RWPE1 (cell line): Measurements from ENCODE around the gene PPP1R26.

Experiments used
- CTCF ChIA-PET: fragments of 350-600 bp; sonication (Branson Sonifier 250); formaldehyde crosslinking; extraction: SDS; loops from one replicate; lab custom pipeline; 2021; lab: Yijun Ruan, JAX
- POLR2A ChIA-PET: fragments of 400-600 bp; formaldehyde crosslinking; extraction: SDS; loops from one replicate; lab custom pipeline; 2020; ENCODE audit warnings: antibody characterized with exemption; ENCODE audit not compliant: low non-redundant PET; lab: Yijun Ruan, JAX
- DNase-seq: peaks from one replicate; pipeline ENCODE4 v3.0.0; 2012; ENCODE audit warnings: low spot score
- H3K27ac ChIP-seq: fragments of 450-650 bp; 2 replicates; pipeline ENCODE4 v1.5.1; 2017
- TF ChIP-seq, protein P1 (sequence below): fragments of 450-650 bp; conservative IDR thresholded peaks from 2 replicates; pipeline ENCODE4 v1.5.1; 2017; ENCODE audit warnings: low read depth, mild to moderate bottlenecking

PPP1R26 gene

DNA sequence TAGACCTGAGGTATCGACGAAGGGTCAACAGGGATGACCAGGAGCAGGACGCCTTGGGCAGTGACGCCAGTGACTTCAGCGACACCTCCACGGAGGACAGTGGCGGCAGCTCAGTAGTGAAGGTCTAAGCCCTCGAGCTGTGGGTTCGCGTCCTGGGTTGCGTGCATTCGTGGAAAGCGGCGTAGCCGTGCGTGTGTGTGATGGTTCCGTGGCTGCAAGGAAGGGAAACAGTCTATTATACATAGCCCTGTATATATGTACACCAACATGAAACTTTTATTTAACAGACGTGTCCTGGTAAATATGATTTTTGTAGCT, 8.4 kb downstream of the PPP1R26 start:
- no peak overlapping the region for H3K27ac ChIP-seq
- POLR2A ChIA-PET = no interaction called here
- no peak for DNase-seq
- TF ChIP-seq, protein P1, sequence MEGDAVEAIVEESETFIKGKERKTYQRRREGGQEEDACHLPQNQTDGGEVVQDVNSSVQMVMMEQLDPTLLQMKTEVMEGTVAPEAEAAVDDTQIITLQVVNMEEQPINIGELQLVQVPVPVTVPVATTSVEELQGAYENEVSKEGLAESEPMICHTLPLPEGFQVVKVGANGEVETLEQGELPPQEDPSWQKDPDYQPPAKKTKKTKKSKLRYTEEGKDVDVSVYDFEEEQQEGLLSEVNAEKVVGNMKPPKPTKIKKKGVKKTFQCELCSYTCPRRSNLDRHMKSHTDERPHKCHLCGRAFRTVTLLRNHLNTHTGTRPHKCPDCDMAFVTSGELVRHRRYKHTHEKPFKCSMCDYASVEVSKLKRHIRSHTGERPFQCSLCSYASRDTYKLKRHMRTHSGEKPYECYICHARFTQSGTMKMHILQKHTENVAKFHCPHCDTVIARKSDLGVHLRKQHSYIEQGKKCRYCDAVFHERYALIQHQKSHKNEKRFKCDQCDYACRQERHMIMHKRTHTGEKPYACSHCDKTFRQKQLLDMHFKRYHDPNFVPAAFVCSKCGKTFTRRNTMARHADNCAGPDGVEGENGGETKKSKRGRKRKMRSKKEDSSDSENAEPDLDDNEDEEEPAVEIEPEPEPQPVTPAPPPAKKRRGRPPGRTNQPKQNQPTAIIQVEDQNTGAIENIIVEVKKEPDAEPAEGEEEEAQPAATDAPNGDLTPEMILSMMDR = no peak
- CTCF ChIA-PET = interaction anchor here (2.0 kb wide), 1 partner anchor 17 kb away, joined by 6 read pairs; no protein-coding TSS in a partner anchor

DNA sequence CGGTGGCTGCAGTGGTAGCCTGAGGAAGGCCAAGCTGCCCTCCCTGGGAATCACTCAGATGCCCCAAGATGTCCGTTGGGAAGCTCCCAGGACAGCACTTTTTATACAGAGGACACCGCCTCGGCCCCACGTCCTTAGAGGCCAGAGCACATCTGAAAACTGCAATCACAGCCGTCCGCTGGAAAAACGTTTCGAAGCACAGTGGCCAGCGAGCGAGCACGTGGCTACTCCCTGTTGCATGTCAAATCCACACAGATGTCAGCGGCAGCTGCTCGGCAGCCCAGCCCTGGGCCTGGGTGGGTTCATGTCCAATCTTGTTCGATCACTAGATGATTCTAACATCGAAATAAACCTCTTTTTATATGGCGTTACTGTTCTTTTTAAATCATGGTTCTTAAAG, 8.9 kb downstream of the PPP1R26 start:
- ChIA-PET CTCF (interaction anchor here (2.0 kb wide), 1 partner anchor 16 kb away, joined by 6 read pairs; no protein-coding TSS in a partner anchor), POLR2A (no interaction called here)
- no peak for DNase-seq
- TF ChIP-seq, protein P1 = no peak
- H3K27ac ChIP-seq = no peak overlapping the region; the same call in 1 of the 2 replicates

GRCh38 chr9:135489188-135489906, 9.8 kb downstream of the PPP1R26 start:
- ChIA-PET POLR2A (no interaction called here), CTCF (no interaction called here)
- DNase-seq = no peak
- no peak overlapping the region for H3K27ac ChIP-seq
- TF ChIP-seq, protein P1 = no peak

GRCh38 chr9:135490166-135490870, 10.7 kb downstream of the PPP1R26 start:
- CTCF ChIA-PET = interaction anchor here (0.6 to 1.4 kb wide), 2 partner anchors 15 to 20 kb away, joined by 3 to 5 read pairs; no protein-coding TSS in a partner anchor
- POLR2A ChIA-PET = interaction anchor here (0.6 kb wide), 1 partner anchor 9 kb away, joined by 16 read pairs; no protein-coding TSS in a partner anchor
- DNase-seq = no peak
- TF ChIP-seq, protein P1 = no peak
- no peak overlapping the region for H3K27ac ChIP-seq

DNA sequence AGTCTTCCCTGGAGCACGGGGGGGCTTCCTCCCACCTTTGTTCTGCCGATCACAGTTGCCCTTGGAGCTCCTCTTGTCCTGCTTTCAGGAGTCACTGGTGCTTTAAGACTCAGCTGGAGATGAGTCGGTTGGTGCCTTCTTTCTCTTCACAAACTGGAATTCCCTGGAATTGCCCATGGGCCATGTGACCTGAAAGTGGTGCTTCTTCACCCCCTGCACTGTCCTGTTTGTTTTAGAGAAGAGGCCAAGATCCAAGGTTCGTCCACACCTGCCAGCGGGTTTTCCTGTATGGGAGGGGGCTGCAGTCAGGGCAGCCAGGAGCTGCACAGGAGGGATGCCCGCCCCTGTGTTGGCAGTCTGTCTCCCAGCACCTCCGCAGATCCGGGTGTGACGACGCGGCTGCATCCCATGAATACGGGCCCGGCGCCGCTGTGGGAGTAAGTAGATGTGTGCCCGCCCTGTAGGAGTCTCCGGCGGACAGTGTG, 11.4 kb downstream of the PPP1R26 start:
- TF ChIP-seq, protein P1 = no peak
- POLR2A ChIA-PET = interaction anchor here (0.6 kb wide), 1 partner anchor 10 kb away, joined by 16 read pairs; no protein-coding TSS in a partner anchor
- CTCF ChIA-PET = interaction anchor here (0.6 to 1.4 kb wide), 3 partner anchors 14 to 25 kb away, joined by 3 to 5 read pairs (median 3); no protein-coding TSS in a partner anchor
- DNase-seq = no peak
- H3K27ac ChIP-seq = no peak overlapping the region

GRCh38 chr9:135491764-135492163, 12.2 kb downstream of the PPP1R26 start:
- DNase-seq = no peak
- TF ChIP-seq, protein P1 = no peak
- no peak overlapping the region for H3K27ac ChIP-seq
- ChIA-PET POLR2A (no interaction called here), CTCF (no interaction called here)
